KBM-7 (cell line): ENCODE data around the gene CD99.

ENCODE experiments used
- DNase-seq: peaks from one replicate; pipeline ENCODE4 v3.0.0-alpha.2; 2015
- in situ Hi-C: fragments of 300-500 bp; cut with MboI; formaldehyde crosslinking; loops from 2 replicates; pipeline ENCODE4 v1.14.3; 2020; ENCODE audit warnings: low sequenced_read_pairs, low pct_unique_long_range_greater_than_20kb, mixed read lengths

The CD99 gene

GRCh38 chrX:2694914-2695267 lies 3.8 kb downstream of the CD99 start:
- in situ Hi-C loops, result no loop called here

GRCh38 chrX:2696698-2697215 lies 5.7 kb downstream of the CD99 start:
- in situ Hi-C loops, result no loop called here
- peak; percentile 100 for DNase-seq

More at GRCh38 chrX:2694914-2695267, 3.8 kb downstream of the CD99 start:
- DNase-seq, result no peak

GRCh38 chrX:2697306-2697705 lies 6.2 kb downstream of the CD99 start:
- in situ Hi-C loops, result no loop called here

GRCh38 chrX:2697741-2698299 lies 6.7 kb downstream of the CD99 start:
- peak; percentile 50 for DNase-seq
- in situ Hi-C loops, result no loop called here

More at GRCh38 chrX:2697306-2697705, 6.2 kb downstream of the CD99 start:
- no peak for DNase-seq

- DNase-seq, result no peak
- in situ Hi-C loops, result no loop called here
Observed at GRCh38 chrX:2698604-2699003, 7.5 kb downstream of the CD99 start.

- no peak for DNase-seq
- in situ Hi-C loops, result no loop called here
Observed at GRCh38 chrX:2699959-2700358, 8.9 kb downstream of the CD99 start.

GRCh38 chrX:2700405-2701320 lies 9.6 kb downstream of the CD99 start:
- DNase-seq, result no peak
- in situ Hi-C loops, result no loop called here

- in situ Hi-C loops, result no loop called here
- DNase-seq, result peak; percentile 92
Observed at GRCh38 chrX:2701600-2701999, 10.5 kb downstream of the CD99 start.

GRCh38 chrX:2703991-2704369 lies 12.9 kb downstream of the CD99 start:
- in situ Hi-C loops, result no loop called here
- DNase-seq, result no peak

GRCh38 chrX:2705046-2705832 lies 14.1 kb downstream of the CD99 start:
- no peak for DNase-seq
- in situ Hi-C loops, result no loop called here

GRCh38 chrX:2707334-2707760 lies 16.3 kb downstream of the CD99 start:
- in situ Hi-C loops, result no loop called here
- peak; percentile 100 for DNase-seq

GRCh38 chrX:2708021-2708420 lies 16.9 kb downstream of the CD99 start:
- in situ Hi-C loops, result no loop called here

GRCh38 chrX:2708592-2709188 lies 17.6 kb downstream of the CD99 start:
- in situ Hi-C loops, result no loop called here
- DNase-seq, result peak; percentile 79

More at GRCh38 chrX:2708021-2708420, 16.9 kb downstream of the CD99 start:
- DNase-seq, result no peak

GRCh38 chrX:2709556-2709955 lies 18.5 kb downstream of the CD99 start:
- in situ Hi-C loops, result no loop called here

GRCh38 chrX:2710041-2710840 lies 19.1 kb downstream of the CD99 start:
- peak; percentile 88 for DNase-seq
- in situ Hi-C loops, result no loop called here

More at GRCh38 chrX:2709556-2709955, 18.5 kb downstream of the CD99 start:
- no peak for DNase-seq

- no peak for DNase-seq
- in situ Hi-C loops, result no loop called here
Observed at GRCh38 chrX:2711441-2711840, 20.3 kb downstream of the CD99 start.

GRCh38 chrX:2712428-2712827 lies 21.3 kb downstream of the CD99 start:
- in situ Hi-C loops, result no loop called here
- DNase-seq, result no peak
